Measurements from ENCODE around the gene VPS13A. TPM values are rescaled to one million over a fixed set of nuclear protein-coding genes. Genes with fewer than 3 reads are reported as not detected.

VPS13A gene
- total RNA-seq, 1 experiment from 2014 or later, result 14.3 TPM

DNA sequence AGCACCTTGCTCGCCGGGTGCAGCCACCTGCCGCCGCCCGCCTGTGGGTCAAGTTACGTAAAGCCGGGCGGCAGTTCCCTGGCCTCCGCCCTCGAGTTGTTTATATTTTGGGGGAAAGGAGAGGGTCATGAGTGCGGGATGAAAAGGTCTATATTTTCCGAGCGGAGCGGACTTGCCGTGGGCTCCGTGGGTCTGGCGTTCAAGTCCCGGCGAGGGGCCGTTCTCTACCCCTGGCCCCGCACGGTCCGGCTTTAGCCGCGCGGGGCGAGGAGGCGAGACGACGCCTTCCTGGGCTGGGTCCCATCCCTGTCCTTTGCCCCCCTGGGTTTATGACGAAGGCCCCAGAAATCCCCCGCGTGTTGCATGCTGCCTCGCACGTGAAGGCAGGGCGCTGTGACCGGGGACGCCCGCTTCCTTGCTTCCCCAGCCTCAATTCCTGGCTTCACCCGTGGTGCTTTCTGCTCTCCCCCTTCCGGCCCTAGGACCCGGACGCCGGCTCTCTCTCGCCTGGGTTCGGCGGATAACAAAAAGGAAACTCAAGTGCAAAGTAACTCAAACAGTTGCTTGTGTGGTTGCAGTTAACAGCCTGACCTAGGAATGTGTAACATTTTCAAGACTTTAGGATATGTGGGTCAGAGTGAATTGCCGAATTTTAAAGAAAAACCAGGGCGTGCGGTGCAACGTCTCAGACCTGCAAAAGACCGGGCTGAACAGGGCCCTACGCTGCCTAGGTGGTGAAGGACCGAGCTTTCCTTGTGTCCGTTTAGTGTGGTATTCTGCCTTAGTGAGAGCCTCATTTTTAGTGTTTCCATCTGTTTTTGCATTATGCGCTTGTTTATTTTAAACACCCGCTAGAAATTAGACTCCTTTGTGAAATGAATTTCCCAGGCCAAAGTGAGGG, 810 bp downstream of the VPS13A start:
- Mint-ChIP-seq H3K4me1 (ENCODE audit: low read depth, unreplicated experiment) (no peaks in the 10 kb centered on the region), H3K27me3 (ENCODE audit: insufficient read depth, unreplicated experiment) (no peaks in the 10 kb centered on the region), H3K36me3 (ENCODE audit: insufficient read depth, unreplicated experiment) (no peaks in the 10 kb centered on the region), H3K27ac (ENCODE audit: unreplicated experiment) (no peak overlapping the region), H3K4me3 (ENCODE audit: unreplicated experiment) (peak overlapping the region; percentile 75), H3K9me3 (ENCODE audit: unreplicated experiment) (no peaks in the 10 kb centered on the region)
- TF ChIP-seq, protein P1, sequence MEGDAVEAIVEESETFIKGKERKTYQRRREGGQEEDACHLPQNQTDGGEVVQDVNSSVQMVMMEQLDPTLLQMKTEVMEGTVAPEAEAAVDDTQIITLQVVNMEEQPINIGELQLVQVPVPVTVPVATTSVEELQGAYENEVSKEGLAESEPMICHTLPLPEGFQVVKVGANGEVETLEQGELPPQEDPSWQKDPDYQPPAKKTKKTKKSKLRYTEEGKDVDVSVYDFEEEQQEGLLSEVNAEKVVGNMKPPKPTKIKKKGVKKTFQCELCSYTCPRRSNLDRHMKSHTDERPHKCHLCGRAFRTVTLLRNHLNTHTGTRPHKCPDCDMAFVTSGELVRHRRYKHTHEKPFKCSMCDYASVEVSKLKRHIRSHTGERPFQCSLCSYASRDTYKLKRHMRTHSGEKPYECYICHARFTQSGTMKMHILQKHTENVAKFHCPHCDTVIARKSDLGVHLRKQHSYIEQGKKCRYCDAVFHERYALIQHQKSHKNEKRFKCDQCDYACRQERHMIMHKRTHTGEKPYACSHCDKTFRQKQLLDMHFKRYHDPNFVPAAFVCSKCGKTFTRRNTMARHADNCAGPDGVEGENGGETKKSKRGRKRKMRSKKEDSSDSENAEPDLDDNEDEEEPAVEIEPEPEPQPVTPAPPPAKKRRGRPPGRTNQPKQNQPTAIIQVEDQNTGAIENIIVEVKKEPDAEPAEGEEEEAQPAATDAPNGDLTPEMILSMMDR (IDR thresholded peaks at IDR 0.05; ENCODE audit: insufficient read depth in 1 of 2, low read depth in 1 of 2, low read length in 1 of 2, severe bottlenecking in 1 of 2, unreplicated experiment in 1 of 2), result no peak
- CTCF ChIA-PET, result no interaction called here
- POLR2A ChIA-PET, result no interaction called here
- no peaks in the 10 kb centered on the region for H3K36me3 ChIP-seq (ENCODE audit: control insufficient read depth, insufficient read depth, low read length)
- intact Hi-C loops (cut with micrococcal nuclease; ENCODE audit: unreplicated experiment), result no loop called here
- H3K4me3 ChIP-seq (ENCODE audit: low read depth, low read length), result peak overlapping the region; percentile 39
- H3K27me3 ChIP-seq (replicated peaks; ENCODE audit: control insufficient read depth, insufficient read depth, low read length), result no peaks in the 10 kb centered on the region
- H3K4me1 ChIP-seq, result no peaks in the 10 kb centered on the region
- DNase-seq, result peak; percentile 4 to 26
- BruUV-seq (replicated peaks), result TSS peak; percentile 31
- no peaks in the 10 kb centered on the region for H3K9me3 ChIP-seq

DNA sequence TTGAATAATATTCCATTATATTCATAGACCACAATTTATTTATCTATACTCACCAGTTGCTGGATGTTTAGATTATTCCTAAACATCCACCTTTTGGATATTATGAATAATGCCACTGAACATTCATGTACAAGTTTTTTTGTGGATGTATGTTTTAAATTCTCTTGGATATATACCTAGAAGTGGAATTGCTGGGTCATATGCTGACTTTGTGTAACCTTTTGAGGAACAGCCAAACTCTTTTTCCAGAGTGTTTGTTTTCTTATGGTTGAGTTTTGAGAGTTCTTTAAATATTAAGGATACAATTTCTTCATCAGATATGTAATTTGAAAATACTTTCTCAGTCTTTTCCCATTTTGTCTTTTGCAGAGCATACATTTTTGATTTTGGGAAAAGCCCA, 2.7 kb downstream of the VPS13A start:
- no peaks in the 10 kb centered on the region for H3K9me3 Mint-ChIP-seq (ENCODE audit: unreplicated experiment)
- no peaks in the 10 kb centered on the region for H3K9me3 ChIP-seq
- CTCF ChIA-PET, result no interaction called here
- no peaks in the 10 kb centered on the region for H3K36me3 ChIP-seq (ENCODE audit: control insufficient read depth, insufficient read depth, low read length)
- intact Hi-C loops (cut with micrococcal nuclease; ENCODE audit: unreplicated experiment), result no loop called here
- H3K36me3 Mint-ChIP-seq (ENCODE audit: insufficient read depth, unreplicated experiment), result no peaks in the 10 kb centered on the region
- H3K27ac Mint-ChIP-seq (ENCODE audit: unreplicated experiment), result no peak overlapping the region
- H3K27me3 Mint-ChIP-seq (ENCODE audit: insufficient read depth, unreplicated experiment), result no peaks in the 10 kb centered on the region
- POLR2A ChIA-PET, result no interaction called here
- no peaks in the 10 kb centered on the region for H3K27me3 ChIP-seq (replicated peaks; ENCODE audit: control insufficient read depth, insufficient read depth, low read length)
- H3K4me1 ChIP-seq, result no peaks in the 10 kb centered on the region
- DNase-seq, result no peak
- no TSS peak for BruUV-seq (replicated peaks)
- TF ChIP-seq, protein P1 (IDR thresholded peaks at IDR 0.05; ENCODE audit: insufficient read depth in 1 of 2, low read depth in 1 of 2, low read length in 1 of 2, severe bottlenecking in 1 of 2, unreplicated experiment in 1 of 2), result no peak
- no peak overlapping the region for H3K4me3 ChIP-seq (ENCODE audit: low read depth, low read length)
- H3K4me1 Mint-ChIP-seq (ENCODE audit: low read depth, unreplicated experiment), result no peaks in the 10 kb centered on the region
- H3K4me3 Mint-ChIP-seq (ENCODE audit: unreplicated experiment), result peak overlapping the region; percentile 75

DNA sequence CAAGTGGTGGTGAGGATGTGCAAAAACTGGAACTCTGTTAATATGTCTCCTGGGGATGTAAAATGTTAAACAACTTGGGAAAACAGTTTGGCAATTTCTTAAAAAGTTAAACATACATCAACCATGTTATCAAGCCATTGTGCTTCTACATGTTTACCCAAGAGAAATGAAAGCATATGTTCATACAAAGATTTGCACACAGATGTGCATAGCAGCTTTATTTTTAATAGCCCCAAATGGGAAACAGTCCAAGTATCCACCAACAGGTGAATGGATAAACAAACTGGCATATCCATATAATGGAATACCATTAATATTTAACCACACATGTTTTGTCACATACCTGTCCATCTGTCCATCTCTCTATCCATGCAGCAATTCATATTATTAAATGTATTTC, 6.2 kb downstream of the VPS13A start:
- CTCF ChIA-PET, result no interaction called here
- no TSS peak for BruUV-seq (replicated peaks)

More for the DNA sequence above, 6.2 kb downstream of the VPS13A start:
- Mint-ChIP-seq H3K4me3 (ENCODE audit: unreplicated experiment) (no peak overlapping the region), H3K27me3 (ENCODE audit: insufficient read depth, unreplicated experiment) (no peaks in the 10 kb centered on the region), H3K36me3 (ENCODE audit: insufficient read depth, unreplicated experiment) (no peaks in the 10 kb centered on the region), H3K27ac (ENCODE audit: unreplicated experiment) (no peak overlapping the region), H3K4me1 (ENCODE audit: low read depth, unreplicated experiment) (no peaks in the 10 kb centered on the region), H3K9me3 (ENCODE audit: unreplicated experiment) (no peaks in the 10 kb centered on the region)
- Histone ChIP-seq H3K4me3 (ENCODE audit: low read depth, low read length) (no peak overlapping the region), H3K4me1 (no peaks in the 10 kb centered on the region), H3K9me3 (no peaks in the 10 kb centered on the region), H3K36me3 (ENCODE audit: control insufficient read depth, insufficient read depth, low read length) (no peaks in the 10 kb centered on the region), H3K27me3 (replicated peaks; ENCODE audit: control insufficient read depth, insufficient read depth, low read length) (no peaks in the 10 kb centered on the region)
- TF ChIP-seq, protein P1 (IDR thresholded peaks at IDR 0.05; ENCODE audit: insufficient read depth in 1 of 2, low read depth in 1 of 2, low read length in 1 of 2, severe bottlenecking in 1 of 2, unreplicated experiment in 1 of 2), result no peak
- DNase-seq, result no peak
- POLR2A ChIA-PET, result no interaction called here
- intact Hi-C loops (cut with micrococcal nuclease; ENCODE audit: unreplicated experiment), result no loop called here
